LoVo (cell line): ENCODE data around the gene PDE4D.

Source experiments
- DNase-seq: peaks from one replicate; pipeline ENCODE4 v3.0.0-alpha.2; 2016; ENCODE audit warnings: low spot score

PDE4D gene

GRCh38 chr5:59741599-59741998 is 151.9 kb downstream of the PDE4D start:
- no peak for DNase-seq

- DNase-seq = no peak
Observed at GRCh38 chr5:59738024-59738423, 155.5 kb downstream of the PDE4D start.

GRCh38 chr5:59732806-59733205 is 160.7 kb downstream of the PDE4D start:
- no peak for DNase-seq

GRCh38 chr5:59732301-59732700 is 161.2 kb downstream of the PDE4D start:
- no peak for DNase-seq

- no peak for DNase-seq
Observed at GRCh38 chr5:59731809-59732208, 161.7 kb downstream of the PDE4D start.

GRCh38 chr5:59729820-59730219 is 163.7 kb downstream of the PDE4D start:
- no peak for DNase-seq

GRCh38 chr5:59729357-59729756 is 164.2 kb downstream of the PDE4D start:
- DNase-seq = no peak

GRCh38 chr5:59728356-59728755 is 165.2 kb downstream of the PDE4D start:
- DNase-seq = no peak

GRCh38 chr5:59727186-59727585 is 166.3 kb downstream of the PDE4D start:
- no peak for DNase-seq

GRCh38 chr5:59725392-59725767 is 168.1 kb downstream of the PDE4D start:
- DNase-seq = no peak

GRCh38 chr5:59724482-59725391 is 168.8 kb downstream of the PDE4D start:
- peak; percentile 41 for DNase-seq

- DNase-seq = no peak
Observed at GRCh38 chr5:59722874-59723273, 170.7 kb downstream of the PDE4D start.

- DNase-seq = no peak
Observed at GRCh38 chr5:59721741-59722140, 171.8 kb downstream of the PDE4D start.

GRCh38 chr5:59720063-59720462 is 173.5 kb downstream of the PDE4D start:
- DNase-seq = no peak

- no peak for DNase-seq
Observed at GRCh38 chr5:59716966-59717500, 176.5 kb downstream of the PDE4D start.

- DNase-seq = no peak
Observed at GRCh38 chr5:59716029-59716428, 177.5 kb downstream of the PDE4D start.

- DNase-seq = no peak
Observed at GRCh38 chr5:59715228-59715627, 178.3 kb downstream of the PDE4D start.

- no peak for DNase-seq
Observed at GRCh38 chr5:59713498-59713844, 180.1 kb downstream of the PDE4D start.

- no peak for DNase-seq
Observed at GRCh38 chr5:59712836-59713497, 180.6 kb downstream of the PDE4D start.

GRCh38 chr5:59711310-59711709 is 182.2 kb downstream of the PDE4D start:
- DNase-seq = no peak

GRCh38 chr5:59709846-59710245 is 183.7 kb downstream of the PDE4D start:
- no peak for DNase-seq

- DNase-seq = no peak
Observed at GRCh38 chr5:59709346-59709821, 184.1 kb downstream of the PDE4D start.

- DNase-seq = no peak
Observed at GRCh38 chr5:59704936-59705335, 188.6 kb downstream of the PDE4D start.
